Esophagus muscularis mucosa (tissue), 4 donors: Measurements from ENCODE around the gene HOXC10. TPM values are rescaled to one million over a fixed set of nuclear protein-coding genes. Genes with fewer than 3 reads are reported as not detected.

Experiments
- DNase-seq: peaks from one replicate; pipeline ENCODE4 v3.0.0-alpha.2; 2017; ENCODE audit errors: extremely low spot score
- H3K27ac ChIP-seq, 4 donors: fragments of 200-600 bp; sonication (generic); replicated peaks in 1 of 4; 1 replicate in 3 of 4; 2 replicates in 1 of 4; pipeline ENCODE4 v1.5.1; 2016 to 2019; ENCODE audit warnings: mild to moderate bottlenecking in 1 of 4
- H3K27me3 ChIP-seq, 4 donors: fragments of 200-600 bp; sonication (generic); one replicate each; pipeline versions ENCODE4 v1.5.1 to v1.6.0; 2016 to 2019
- H3K36me3 ChIP-seq, 4 donors: fragments of 200-600 bp; sonication (generic); one replicate each; pipeline ENCODE4 v1.5.1; 2016 to 2019
- H3K4me1 ChIP-seq, 4 donors: fragments of 200-600 bp; sonication (generic); one replicate each; pipeline ENCODE4 v1.5.1; 2016 to 2019
- H3K4me3 ChIP-seq, 4 donors: fragments of 200-600 bp; sonication (generic); 1 replicate in 2 of 4; 2 replicates in 2 of 4; pipeline ENCODE4 v1.5.1; 2016 to 2019; ENCODE audit warnings: mild to moderate bottlenecking in 4 of 4, moderate library complexity in 1 of 4
- H3K9me3 ChIP-seq, 4 donors: fragments of 200-600 bp; sonication (generic); 1 replicate in 3 of 4; 2 replicates in 1 of 4; pipeline ENCODE4 v1.5.1; 2016 to 2019
- CTCF ChIP-seq, 3 experiments: fragments of 200-600 bp in 2 of 3; fragments of 450-650 bp in 1 of 3; sonication (generic) in 2 of 3; IDR thresholded peaks; one replicate each; pipeline ENCODE4 v1.5.1; 2017 to 2019; ENCODE audit warnings: antibody characterized with exemption in 3 of 3, mild to moderate bottlenecking in 2 of 3, moderate library complexity in 1 of 3
- EP300 ChIP-seq: sonication (generic); formaldehyde crosslinking; IDR thresholded peaks from one replicate; pipeline ENCODE4 v1.6.1; 2017; ENCODE audit warnings: antibody characterized with exemption
- POLR2A ChIP-seq: fragments of 450-650 bp; IDR thresholded peaks from one replicate; pipeline ENCODE4 v1.6.1; 2017; ENCODE audit warnings: antibody characterized with exemption, moderate library complexity, mild to moderate bottlenecking, low read depth
- POLR2AphosphoS5 ChIP-seq, 2 donors: sonication (generic); formaldehyde crosslinking; IDR thresholded peaks; one replicate each; pipeline ENCODE4 v1.6.1; 2017; ENCODE audit warnings: antibody characterized with exemption in 2 of 2
- WGBS: methylation state at CpG from one replicate; pipeline ENCODE4 v1.1.5; 2018; 5-methylcytosine and 5-hydroxymethylcytosine counted together
- intact Hi-C: fragments of 100-400 bp; cut with DNase I; formaldehyde crosslinking; loops from one replicate; pipeline ENCODE4 v1.15.1; 2023
- total RNA-seq, 4 donors: library from RNA; depleted of rRNA; stranded (reverse); fragments of >200 nt; gene quantifications; one replicate each; pipeline versions ENCODE4 v1.1.0 to v1.2.1, GENCODE V29; 2016

Gene HOXC10
- total RNA-seq, 4 donors from 2014 or later = not detected

- H3K4me1 ChIP-seq = peaks cover 12 to 33% (median 30%) of the 10 kb centered on the region in 4 donors
- intact Hi-C loops = no loop called here
- H3K4me3 ChIP-seq = peak within 1 kb of the TSS; percentile 1 to 20 (median 16)
- no peaks in the 10 kb centered on the region for H3K36me3 ChIP-seq
- H3K27me3 ChIP-seq = peaks cover 18 to 100% (median 91%) of the 10 kb centered on the region in 4 donors
- WGBS = 4% methylated on average over 43 of the region's 56 CpGs
- H3K9me3 ChIP-seq = no peaks in the 10 kb centered on the region
- no peak within 1 kb of the TSS for H3K27ac ChIP-seq
- TF ChIP-seq POLR2AphosphoS5 (IDR thresholded peaks at IDR 0.05) (no peak), EP300 (no peak), CTCF (IDR thresholded peaks at IDR 0.05) (no peak), POLR2A (no peak)
- DNase-seq = no peak
These were observed 46.4 kb upstream of the HOXC10 start, which contains the start of gene HOXC13 for GRCh38 chr12:53938326-53939140. Gene HOXC13, plus strand, starts transcription at chr12:53938831. Its CDS starts 76 bp downstream, at chr12:53938907.

GRCh38 chr12:53939141-53940108 is 45.5 kb upstream of the HOXC10 start:
- intact Hi-C loops = no loop called here
- Histone ChIP-seq H3K4me3 (peak overlapping the region in 3 of 4 donors; percentile 1 to 20 (median 12)), H3K9me3 (no peaks in the 10 kb centered on the region), H3K36me3 (no peaks in the 10 kb centered on the region), H3K4me1 (peaks cover 12 to 33% (median 30%) of the 10 kb centered on the region in 4 donors), H3K27me3 (peaks cover 18 to 100% (median 92%) of the 10 kb centered on the region in 4 donors), H3K27ac (no peak overlapping the region)
- 4% methylated on average over 42 of the region's 91 CpGs for WGBS
- TF ChIP-seq CTCF (IDR thresholded peaks at IDR 0.05) (no peak), EP300 (no peak), POLR2A (no peak), POLR2AphosphoS5 (IDR thresholded peaks at IDR 0.05) (no peak)
- no peak for DNase-seq

- 7% methylated on average over 9 of the region's 9 CpGs for WGBS
- TF ChIP-seq POLR2A (no peak), CTCF (IDR thresholded peaks at IDR 0.05) (no peak), EP300 (no peak), POLR2AphosphoS5 (IDR thresholded peaks at IDR 0.05) (no peak)
- peaks cover 18 to 100% (median 91%) of the 10 kb centered on the region in 4 donors for H3K27me3 ChIP-seq
These were observed 44.4 kb upstream of the HOXC10 start for GRCh38 chr12:53940443-53941014.

GRCh38 chr12:53941187-53941586 is 43.8 kb upstream of the HOXC10 start:
- Histone ChIP-seq H3K4me3 (no peak overlapping the region), H3K27me3 (peaks cover 13 to 100% (median 91%) of the 10 kb centered on the region in 4 donors), H3K27ac (no peak overlapping the region), H3K36me3 (no peaks in the 10 kb centered on the region), H3K4me1 (peaks cover 6 to 32% (median 22%) of the 10 kb centered on the region in 4 donors), H3K9me3 (no peaks in the 10 kb centered on the region)
- no peak for DNase-seq
- TF ChIP-seq POLR2A = no peak
- no peak for TF ChIP-seq POLR2AphosphoS5 (IDR thresholded peaks at IDR 0.05)
- no peak for TF ChIP-seq CTCF (IDR thresholded peaks at IDR 0.05)
- TF ChIP-seq EP300 = no peak
- intact Hi-C loops = no loop called here

More at GRCh38 chr12:53940443-53941014, 44.4 kb upstream of the HOXC10 start:
- Histone ChIP-seq H3K27ac (no peak overlapping the region), H3K36me3 (no peaks in the 10 kb centered on the region), H3K9me3 (no peaks in the 10 kb centered on the region), H3K4me1 (peaks cover 9 to 38% (median 26%) of the 10 kb centered on the region in 4 donors), H3K4me3 (no peak overlapping the region)
- intact Hi-C loops = no loop called here
- no peak for DNase-seq
